SK-N-DZ (cell line): ENCODE data around the gene SOCS4.
"Not testable (repeated sequence)": the region's sequence is repeated elsewhere in the genome, so short reads cannot be mapped to it uniquely, and the experiment has no call there.

Experiments used
- DNase-seq: peaks from one replicate; pipeline ENCODE4 v3.0.0-alpha.2; 2015; ENCODE audit warnings: low spot score

The SOCS4 gene

DNA sequence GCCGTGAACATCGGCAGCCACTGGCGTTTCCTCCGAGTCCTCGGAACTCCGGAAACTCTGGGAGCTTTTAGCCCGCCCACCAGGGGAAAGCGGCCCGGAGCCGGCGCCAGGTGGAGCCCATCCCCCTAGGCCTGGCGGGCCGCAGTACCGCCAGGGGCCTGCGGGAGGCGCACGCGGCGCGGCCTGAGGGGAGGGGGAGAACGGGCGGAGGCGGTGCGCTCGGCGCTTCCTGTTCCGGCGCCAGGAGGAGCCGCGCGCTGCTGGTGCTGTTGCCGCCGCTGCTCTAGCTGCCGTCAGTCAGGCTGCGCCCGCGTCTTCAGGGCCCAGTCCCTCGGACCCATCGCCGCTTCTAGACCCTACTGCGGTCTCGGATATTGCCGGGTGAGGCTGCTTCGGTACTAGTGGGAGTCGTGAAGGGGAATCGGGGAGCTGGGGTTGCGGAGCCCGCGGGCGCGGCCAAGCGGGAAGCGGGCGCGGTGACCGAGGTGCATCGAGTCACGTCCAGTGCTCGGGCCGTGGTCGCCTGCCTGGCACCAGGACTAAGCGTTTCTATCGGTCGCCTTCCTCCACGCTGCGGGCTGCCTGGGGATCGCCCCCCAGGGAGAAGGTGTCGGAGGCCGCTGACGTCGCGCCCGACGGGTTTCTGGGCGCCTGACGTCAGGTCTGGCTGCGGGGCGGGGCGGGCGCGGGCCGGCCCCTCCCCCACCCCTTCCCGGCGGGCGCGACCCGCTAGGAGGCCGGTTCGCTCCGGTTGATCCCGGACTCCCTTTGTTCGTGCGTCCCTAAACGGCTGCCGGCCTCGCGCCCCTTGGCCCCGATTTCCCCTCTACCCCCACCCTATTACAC, 24.6 kb downstream of the SOCS4 start, which contains the start of gene MAPK1IP1L:
Gene MAPK1IP1L, plus strand, starts transcription at position 225 of the 846 bp plus-strand sequence. CDS start 10,037 bp downstream, outside the sequence.
- DNase-seq, result peak; percentile 90

- no peak for DNase-seq
These were observed 25.4 kb downstream of the SOCS4 start for GRCh38 chr14:55052269-55052930.

GRCh38 chr14:55053018-55053417, 26.0 kb downstream of the SOCS4 start:
- no peak for DNase-seq

GRCh38 chr14:55053500-55053899, 26.5 kb downstream of the SOCS4 start:
- no peak for DNase-seq

GRCh38 chr14:55054098-55054497, 27.1 kb downstream of the SOCS4 start:
- DNase-seq, result no peak

DNA sequence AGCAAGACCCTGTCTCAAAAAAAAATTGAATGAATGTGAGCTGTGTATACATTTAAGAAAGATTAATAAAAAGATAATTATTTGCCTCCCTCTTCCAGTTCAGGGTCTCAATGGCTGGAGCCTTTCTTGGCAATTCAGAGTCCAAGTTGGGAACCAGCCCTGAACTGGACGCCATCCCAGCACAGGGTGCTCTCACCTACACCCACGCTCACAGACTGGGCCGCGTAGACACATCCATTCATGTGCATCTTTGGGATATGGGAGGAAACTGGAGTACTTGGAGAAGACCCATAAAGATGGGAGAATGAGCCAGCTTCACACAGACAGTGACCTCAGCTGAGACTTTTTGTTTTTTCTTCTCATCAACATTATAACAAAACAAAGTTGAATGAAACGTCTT, 30.9 kb downstream of the SOCS4 start:
- no peak for DNase-seq

- no peak for DNase-seq
These were observed 32.3 kb downstream of the SOCS4 start for GRCh38 chr14:55059333-55059732.

GRCh38 chr14:55062517-55063351, 35.7 kb downstream of the SOCS4 start:
- DNase-seq, result no peak

DNA sequence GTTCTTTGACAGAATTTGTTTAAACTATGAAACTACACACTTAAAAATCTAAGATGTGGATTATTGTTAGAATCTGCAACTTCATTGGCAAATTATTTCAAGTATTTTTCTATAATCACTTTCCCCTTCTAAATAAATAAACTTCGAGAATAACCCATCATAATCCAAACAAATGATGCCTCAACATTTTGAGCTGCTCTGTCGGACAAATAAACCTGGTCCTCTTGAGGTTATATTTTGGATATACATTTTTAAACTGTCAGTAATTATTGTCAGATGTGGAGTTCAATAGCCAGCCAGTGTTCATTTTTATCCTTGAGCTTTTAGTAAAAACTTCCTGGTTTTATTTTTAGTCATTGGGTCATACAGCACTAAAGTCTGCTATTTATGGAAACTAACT, 37.9 kb downstream of the SOCS4 start:
- DNase-seq, result not testable (repeated sequence)

DNA sequence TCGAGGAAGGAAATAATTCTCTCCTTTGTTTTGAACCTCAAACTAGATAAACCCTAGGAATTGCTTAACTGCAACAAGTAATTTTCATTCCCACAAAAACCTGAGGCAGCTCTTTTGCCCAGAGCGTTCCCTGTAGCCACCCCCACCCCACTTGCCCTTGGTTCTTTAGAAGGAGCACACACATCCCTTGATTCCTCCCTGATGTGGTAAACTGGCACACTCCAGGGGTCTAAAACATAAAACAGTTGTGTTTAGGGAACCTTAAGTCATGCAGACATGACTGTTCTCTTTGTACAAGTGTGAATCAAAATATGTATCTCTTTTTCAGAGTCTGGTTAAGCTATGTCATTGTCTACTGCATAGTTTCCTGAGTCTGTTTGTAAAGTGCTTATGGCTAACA, 38.4 kb downstream of the SOCS4 start:
- DNase-seq, result no peak

GRCh38 chr14:55066223-55066622, 39.2 kb downstream of the SOCS4 start:
- no peak for DNase-seq

- DNase-seq, result no peak
These were observed 44.0 kb downstream of the SOCS4 start for GRCh38 chr14:55070981-55071411.

GRCh38 chr14:55071870-55072640, 45.0 kb downstream of the SOCS4 start:
- no peak for DNase-seq

GRCh38 chr14:55073856-55074255, 46.8 kb downstream of the SOCS4 start:
- no peak for DNase-seq

- no peak for DNase-seq
These were observed 47.6 kb downstream of the SOCS4 start for GRCh38 chr14:55074662-55075061.

GRCh38 chr14:55075628-55076175, 48.7 kb downstream of the SOCS4 start:
- no peak for DNase-seq

DNA sequence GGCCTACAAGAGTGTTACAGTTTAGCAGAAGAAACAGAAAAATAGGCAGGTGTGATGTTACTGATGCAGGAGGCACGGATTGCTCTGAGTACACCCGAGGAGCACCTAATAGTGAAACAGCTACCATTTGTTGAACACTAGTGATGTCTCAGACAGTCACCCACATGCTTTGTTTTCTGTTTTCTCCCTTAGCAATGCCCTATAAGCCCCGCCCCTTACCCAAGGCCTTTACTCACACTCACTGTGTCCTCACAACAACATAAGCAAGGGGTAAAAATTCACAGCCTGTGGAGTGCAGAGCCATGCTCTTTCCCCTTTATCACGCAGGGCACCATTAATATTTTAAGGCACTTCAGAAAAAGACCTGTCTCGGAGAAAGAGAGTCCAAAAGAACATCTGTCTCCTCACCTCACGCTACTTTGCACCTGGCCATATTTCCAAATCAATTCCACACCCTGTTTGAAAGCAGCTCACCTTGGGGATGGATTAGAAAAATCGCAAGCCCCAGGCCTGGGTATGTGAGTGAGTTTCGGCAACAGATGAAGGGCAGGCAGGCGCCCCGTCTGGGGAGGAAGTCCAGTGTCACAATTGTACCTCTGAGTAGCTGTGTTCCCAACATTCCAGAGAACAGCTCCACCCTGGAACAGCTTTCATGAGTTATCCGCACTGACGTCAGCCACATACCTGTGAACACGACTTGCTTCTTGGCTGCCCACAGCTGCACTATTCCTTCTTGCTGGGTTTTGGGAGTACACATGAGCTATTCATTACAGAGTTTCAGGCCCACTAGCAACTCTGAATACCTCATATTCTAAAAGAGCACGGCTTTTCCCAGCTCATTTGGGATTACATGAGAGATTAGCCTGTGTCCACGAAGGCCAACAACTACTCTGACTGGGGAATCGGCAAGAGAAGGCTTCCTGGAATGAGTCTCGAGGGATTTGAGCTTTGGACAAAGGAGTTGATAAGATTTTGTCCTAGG, 50.4 kb downstream of the SOCS4 start:
- no peak for DNase-seq

GRCh38 chr14:55079961-55080360, 52.9 kb downstream of the SOCS4 start:
- not testable (repeated sequence) for DNase-seq

- no peak for DNase-seq
These were observed 57.5 kb downstream of the SOCS4 start for GRCh38 chr14:55084401-55085059.
